ENCODE results near the gene NOXO1.

- TF ChIP-seq POLR2AphosphoS5 (IDR thresholded peaks at IDR 0.05; ENCODE audit: low read depth, low read length), result no peak
- no peak for TF ChIP-seq POLR2A (IDR thresholded peaks at IDR 0.05; ENCODE audit: low read depth, low read length)
- TF ChIP-seq TAF1 (IDR thresholded peaks at IDR 0.05; ENCODE audit: low read depth, low read length), result no peak
Observed at GRCh38 chr16:1981398-1981836, at the start of gene NOXO1.
